ENCODE data around the gene MSH4.

- TF ChIP-seq CTCF (IDR thresholded peaks at IDR 0.05) (no peak), ETV6 (CRISPR knock-in tag; IDR thresholded peaks at IDR 0.05) (no peak), E2F5 (CRISPR knock-in tag; IDR thresholded peaks at IDR 0.05) (no peak), NR2C2 (CRISPR knock-in tag; IDR thresholded peaks at IDR 0.05) (no peak), PREB (CRISPR knock-in tag; IDR thresholded peaks at IDR 0.05; ENCODE audit: borderline replicate concordance) (no peak), PRDM15 (CRISPR knock-in tag; IDR thresholded peaks at IDR 0.05) (no peak), E2F4 (CRISPR knock-in tag; IDR thresholded peaks at IDR 0.05; ENCODE audit: borderline replicate concordance, low read depth) (no peak), ZNF138 (CRISPR knock-in tag; conservative IDR thresholded peaks at IDR 0.05) (no peak), ERG (CRISPR knock-in tag; IDR thresholded peaks at IDR 0.05) (no peak), ZNF423 (CRISPR knock-in tag; IDR thresholded peaks at IDR 0.05) (no peak)
These were observed 1.0 kb downstream of the MSH4 start for GRCh38 chr1:75797606-75798216.

Measured in WTC11 (cell line).